ENCODE results near the gene WDFY2.

Gene WDFY2

GRCh38 chr13:51770681-51771417, 186.6 kb downstream of the WDFY2 start:
- Histone ChIP-seq H3K4me3 (ENCODE audit: low read length) (no peak overlapping the region), H3K27ac (ENCODE audit: low read length) (no peak overlapping the region), H3K4me1 (ENCODE audit: control insufficient read depth, low read depth, low read length) (no peaks in the 10 kb centered on the region), H3K36me3 (ENCODE audit: control insufficient read depth, low read depth, low read length) (peaks cover 3% of the 10 kb centered on the region), H3K27me3 (ENCODE audit: control insufficient read depth, insufficient read depth, low read length) (no peaks in the 10 kb centered on the region), H3K9ac (ENCODE audit: low read length) (no peak overlapping the region), H3K9me3 (ENCODE audit: control insufficient read depth, low read depth, low read length) (no peaks in the 10 kb centered on the region)

GRCh38 chr13:51771418-51772104, 187.3 kb downstream of the WDFY2 start:
- Histone ChIP-seq H3K4me3 (ENCODE audit: low read length) (no peak overlapping the region), H3K9me3 (ENCODE audit: control insufficient read depth, low read depth, low read length) (no peaks in the 10 kb centered on the region), H3K27ac (ENCODE audit: low read length) (no peak overlapping the region), H3K4me1 (ENCODE audit: control insufficient read depth, low read depth, low read length) (no peaks in the 10 kb centered on the region), H3K9ac (ENCODE audit: low read length) (no peak overlapping the region), H3K36me3 (ENCODE audit: control insufficient read depth, low read depth, low read length) (peaks cover 1% of the 10 kb centered on the region), H3K27me3 (ENCODE audit: control insufficient read depth, insufficient read depth, low read length) (no peaks in the 10 kb centered on the region)

- Histone ChIP-seq H3K27ac (ENCODE audit: low read length) (no peak overlapping the region), H3K4me3 (ENCODE audit: low read length) (no peak overlapping the region), H3K4me1 (ENCODE audit: control insufficient read depth, low read depth, low read length) (no peaks in the 10 kb centered on the region), H3K9me3 (ENCODE audit: control insufficient read depth, low read depth, low read length) (no peaks in the 10 kb centered on the region), H3K36me3 (ENCODE audit: control insufficient read depth, low read depth, low read length) (no peaks in the 10 kb centered on the region), H3K27me3 (ENCODE audit: control insufficient read depth, insufficient read depth, low read length) (no peaks in the 10 kb centered on the region), H3K9ac (ENCODE audit: low read length) (no peak overlapping the region)
These were observed 187.8 kb downstream of the WDFY2 start for GRCh38 chr13:51772105-51772455.

GRCh38 chr13:51772781-51773180, 188.5 kb downstream of the WDFY2 start:
- Histone ChIP-seq H3K4me3 (ENCODE audit: low read length) (no peak overlapping the region), H3K4me1 (ENCODE audit: control insufficient read depth, low read depth, low read length) (no peaks in the 10 kb centered on the region), H3K9me3 (ENCODE audit: control insufficient read depth, low read depth, low read length) (no peaks in the 10 kb centered on the region), H3K9ac (ENCODE audit: low read length) (no peak overlapping the region), H3K36me3 (ENCODE audit: control insufficient read depth, low read depth, low read length) (no peaks in the 10 kb centered on the region), H3K27me3 (ENCODE audit: control insufficient read depth, insufficient read depth, low read length) (no peaks in the 10 kb centered on the region), H3K27ac (ENCODE audit: low read length) (no peak overlapping the region)

GRCh38 chr13:51773515-51773914, 189.3 kb downstream of the WDFY2 start:
- no peaks in the 10 kb centered on the region for H3K9me3 ChIP-seq (ENCODE audit: control insufficient read depth, low read depth, low read length)
- H3K9ac ChIP-seq (ENCODE audit: low read length), result no peak overlapping the region
- H3K27me3 ChIP-seq (ENCODE audit: control insufficient read depth, insufficient read depth, low read length), result no peaks in the 10 kb centered on the region
- H3K27ac ChIP-seq (ENCODE audit: low read length), result no peak overlapping the region
- H3K4me3 ChIP-seq (ENCODE audit: low read length), result no peak overlapping the region
- no peaks in the 10 kb centered on the region for H3K36me3 ChIP-seq (ENCODE audit: control insufficient read depth, low read depth, low read length)
- no peaks in the 10 kb centered on the region for H3K4me1 ChIP-seq (ENCODE audit: control insufficient read depth, low read depth, low read length)

- Histone ChIP-seq H3K9me3 (ENCODE audit: control insufficient read depth, low read depth, low read length) (no peaks in the 10 kb centered on the region), H3K27me3 (ENCODE audit: control insufficient read depth, insufficient read depth, low read length) (no peaks in the 10 kb centered on the region), H3K9ac (ENCODE audit: low read length) (no peak overlapping the region), H3K4me1 (ENCODE audit: control insufficient read depth, low read depth, low read length) (no peaks in the 10 kb centered on the region), H3K4me3 (ENCODE audit: low read length) (no peak overlapping the region), H3K27ac (ENCODE audit: low read length) (no peak overlapping the region), H3K36me3 (ENCODE audit: control insufficient read depth, low read depth, low read length) (no peaks in the 10 kb centered on the region)
These were observed 191.9 kb downstream of the WDFY2 start for GRCh38 chr13:51776179-51776578.

- H3K4me1 ChIP-seq (ENCODE audit: control insufficient read depth, low read depth, low read length), result no peaks in the 10 kb centered on the region
These were observed 193.7 kb downstream of the WDFY2 start for GRCh38 chr13:51777921-51778320.

GRCh38 chr13:51778392-51778791, 194.1 kb downstream of the WDFY2 start:
- no peaks in the 10 kb centered on the region for H3K9me3 ChIP-seq (ENCODE audit: control insufficient read depth, low read depth, low read length)
- H3K4me3 ChIP-seq (ENCODE audit: low read length), result no peak overlapping the region
- H3K36me3 ChIP-seq (ENCODE audit: control insufficient read depth, low read depth, low read length), result no peaks in the 10 kb centered on the region
- no peak overlapping the region for H3K27ac ChIP-seq (ENCODE audit: low read length)
- no peak overlapping the region for H3K9ac ChIP-seq (ENCODE audit: low read length)
- no peaks in the 10 kb centered on the region for H3K27me3 ChIP-seq (ENCODE audit: control insufficient read depth, insufficient read depth, low read length)
- H3K4me1 ChIP-seq (ENCODE audit: control insufficient read depth, low read depth, low read length), result no peaks in the 10 kb centered on the region

More at GRCh38 chr13:51777921-51778320, 193.7 kb downstream of the WDFY2 start:
- Histone ChIP-seq H3K4me3 (ENCODE audit: low read length) (no peak overlapping the region), H3K9me3 (ENCODE audit: control insufficient read depth, low read depth, low read length) (no peaks in the 10 kb centered on the region), H3K27ac (ENCODE audit: low read length) (no peak overlapping the region), H3K27me3 (ENCODE audit: control insufficient read depth, insufficient read depth, low read length) (no peaks in the 10 kb centered on the region), H3K36me3 (ENCODE audit: control insufficient read depth, low read depth, low read length) (no peaks in the 10 kb centered on the region), H3K9ac (ENCODE audit: low read length) (no peak overlapping the region)

- Histone ChIP-seq H3K9ac (ENCODE audit: low read length) (no peak overlapping the region), H3K9me3 (ENCODE audit: control insufficient read depth, low read depth, low read length) (no peaks in the 10 kb centered on the region)
These were observed 195.8 kb downstream of the WDFY2 start for GRCh38 chr13:51780099-51780498.

GRCh38 chr13:51781246-51782022, 197.2 kb downstream of the WDFY2 start:
- no peaks in the 10 kb centered on the region for H3K9me3 ChIP-seq (ENCODE audit: control insufficient read depth, low read depth, low read length)
- no peaks in the 10 kb centered on the region for H3K4me1 ChIP-seq (ENCODE audit: control insufficient read depth, low read depth, low read length)
- no peak overlapping the region for H3K4me3 ChIP-seq (ENCODE audit: low read length)
- H3K27ac ChIP-seq (ENCODE audit: low read length), result no peak overlapping the region
- H3K36me3 ChIP-seq (ENCODE audit: control insufficient read depth, low read depth, low read length), result no peaks in the 10 kb centered on the region
- no peaks in the 10 kb centered on the region for H3K27me3 ChIP-seq (ENCODE audit: control insufficient read depth, insufficient read depth, low read length)
- no peak overlapping the region for H3K9ac ChIP-seq (ENCODE audit: low read length)

More at GRCh38 chr13:51780099-51780498, 195.8 kb downstream of the WDFY2 start:
- Histone ChIP-seq H3K27me3 (ENCODE audit: control insufficient read depth, insufficient read depth, low read length) (no peaks in the 10 kb centered on the region), H3K4me1 (ENCODE audit: control insufficient read depth, low read depth, low read length) (no peaks in the 10 kb centered on the region), H3K36me3 (ENCODE audit: control insufficient read depth, low read depth, low read length) (no peaks in the 10 kb centered on the region), H3K27ac (ENCODE audit: low read length) (no peak overlapping the region), H3K4me3 (ENCODE audit: low read length) (no peak overlapping the region)

- Histone ChIP-seq H3K9ac (ENCODE audit: low read length) (no peak overlapping the region), H3K36me3 (ENCODE audit: control insufficient read depth, low read depth, low read length) (no peaks in the 10 kb centered on the region), H3K27me3 (ENCODE audit: control insufficient read depth, insufficient read depth, low read length) (no peaks in the 10 kb centered on the region), H3K9me3 (ENCODE audit: control insufficient read depth, low read depth, low read length) (no peaks in the 10 kb centered on the region), H3K4me3 (ENCODE audit: low read length) (no peak overlapping the region), H3K27ac (ENCODE audit: low read length) (no peak overlapping the region), H3K4me1 (ENCODE audit: control insufficient read depth, low read depth, low read length) (no peaks in the 10 kb centered on the region)
These were observed 197.9 kb downstream of the WDFY2 start for GRCh38 chr13:51782026-51782710.

Data from iPS-18a (cell line).